Stomach smooth muscle (tissue), 2 donors: Measurements from ENCODE around the gene EML1.
"Not testable (repeated sequence)": the region's sequence is repeated elsewhere in the genome, so short reads cannot be mapped to it uniquely, and the experiment has no call there.

Experiments used
- H3K27ac ChIP-seq: one replicate; pipeline ENCODE4 v1.7.0; 2013; ENCODE audit warnings: mild to moderate bottlenecking, low read length, inconsistent platforms
- H3K27me3 ChIP-seq, 2 donors: one replicate each; pipeline ENCODE4 v1.7.0; 2013; ENCODE audit warnings: low read length in 2 of 2; ENCODE audit not compliant: insufficient read depth in 2 of 2, control insufficient read depth in 1 of 2
- H3K36me3 ChIP-seq, 2 donors: one replicate each; pipeline ENCODE4 v1.7.0; 2013; ENCODE audit warnings: low read length in 2 of 2; ENCODE audit not compliant: control insufficient read depth in 2 of 2, insufficient read depth in 2 of 2
- H3K4me1 ChIP-seq: one replicate; pipeline ENCODE4 v1.7.0; 2013; ENCODE audit warnings: low read length; ENCODE audit not compliant: control insufficient read depth, insufficient read depth
- H3K4me3 ChIP-seq, 2 donors: one replicate each; pipeline ENCODE4 v1.7.0; 2013; ENCODE audit warnings: low read length in 2 of 2
- H3K9ac ChIP-seq, 2 donors: one replicate each; pipeline ENCODE4 v1.7.0; 2013; ENCODE audit warnings: low read length in 2 of 2, mild to moderate bottlenecking in 1 of 2
- H3K9me3 ChIP-seq, 2 donors: one replicate each; pipeline ENCODE4 v1.7.0; 2013; ENCODE audit warnings: low read length in 2 of 2; ENCODE audit not compliant: control insufficient read depth in 2 of 2
- donor health status: healthy.
- donor health status: Pancreatic carcinoma.

The EML1 gene

DNA sequence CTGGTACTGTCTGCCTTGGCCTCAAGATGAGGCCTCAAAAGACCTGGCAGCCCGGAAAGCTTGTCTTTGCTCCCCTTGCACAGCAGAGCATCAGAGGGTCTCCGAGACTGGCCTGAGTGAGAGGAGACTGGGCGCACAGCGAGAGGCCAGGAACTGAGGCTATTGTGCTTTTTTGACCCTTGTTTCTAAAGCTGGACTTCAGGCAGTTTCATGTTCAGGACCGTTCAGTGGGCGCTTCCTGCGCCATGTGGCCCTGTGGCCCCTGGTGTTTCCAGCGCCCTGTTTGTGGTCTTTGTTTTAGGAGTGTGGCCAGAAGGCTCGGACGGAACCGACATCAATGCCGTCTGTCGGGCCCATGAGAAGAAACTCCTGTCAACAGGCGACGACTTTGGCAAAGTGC is 145.7 kb downstream of the EML1 start:
- H3K9ac ChIP-seq = no peak overlapping the region
- H3K9me3 ChIP-seq = no peaks in the 10 kb centered on the region
- H3K36me3 ChIP-seq = peaks cover 67 to 72% of the 10 kb centered on the region in 2 donors
- H3K27ac ChIP-seq = no peak overlapping the region
- no peaks in the 10 kb centered on the region for H3K4me1 ChIP-seq
- no peak overlapping the region for H3K4me3 ChIP-seq
- no peaks in the 10 kb centered on the region for H3K27me3 ChIP-seq

DNA sequence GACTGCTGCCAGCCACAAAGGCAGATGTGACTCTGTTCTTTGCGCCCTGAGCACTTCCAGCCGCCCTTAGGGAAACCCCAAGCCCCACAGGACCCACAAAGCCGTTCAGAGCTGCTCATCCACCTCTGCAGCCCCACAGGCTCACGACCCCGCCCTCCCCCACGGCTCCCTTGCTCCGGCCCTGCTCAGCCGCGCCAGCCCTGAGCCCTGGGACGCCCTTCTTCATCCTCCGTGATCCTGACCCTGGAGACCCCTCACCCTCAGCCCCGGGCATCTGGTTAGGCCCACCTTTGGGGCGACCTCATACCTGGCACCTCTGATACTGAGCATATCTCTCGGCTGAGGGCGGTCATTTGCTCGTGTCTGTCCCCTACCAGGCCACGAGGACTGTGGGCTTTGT is 146.2 kb downstream of the EML1 start:
- no peak overlapping the region for H3K27ac ChIP-seq
- no peak overlapping the region for H3K9ac ChIP-seq
- H3K27me3 ChIP-seq = no peaks in the 10 kb centered on the region
- H3K4me1 ChIP-seq = no peaks in the 10 kb centered on the region
- H3K9me3 ChIP-seq = no peaks in the 10 kb centered on the region
- no peak overlapping the region for H3K4me3 ChIP-seq
- H3K36me3 ChIP-seq = peaks cover 69 to 73% of the 10 kb centered on the region in 2 donors

DNA sequence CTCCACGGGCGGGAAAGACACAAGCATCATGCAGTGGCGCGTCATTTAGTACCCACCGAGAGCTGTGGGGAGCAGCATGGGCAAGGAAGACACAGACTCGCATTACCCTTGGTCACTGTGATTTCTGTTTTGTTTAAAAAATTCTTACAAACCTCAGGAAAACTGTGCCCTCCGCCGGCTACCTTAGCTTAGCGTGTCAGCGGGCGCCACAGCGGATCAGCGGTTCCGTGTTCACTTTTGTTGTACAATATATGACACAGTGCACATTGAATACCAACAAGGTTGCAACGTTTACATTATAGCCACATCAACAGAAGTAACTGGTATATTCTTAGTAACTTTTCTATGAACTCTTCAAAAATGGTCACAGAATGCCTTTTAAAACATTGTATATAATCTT is 146.9 kb downstream of the EML1 start:
- H3K36me3 ChIP-seq = peaks cover 67 to 69% of the 10 kb centered on the region in 2 donors
- no peaks in the 10 kb centered on the region for H3K4me1 ChIP-seq
- no peak overlapping the region for H3K4me3 ChIP-seq
- no peaks in the 10 kb centered on the region for H3K9me3 ChIP-seq
- no peak overlapping the region for H3K9ac ChIP-seq
- H3K27me3 ChIP-seq = no peaks in the 10 kb centered on the region
- H3K27ac ChIP-seq = no peak overlapping the region

DNA sequence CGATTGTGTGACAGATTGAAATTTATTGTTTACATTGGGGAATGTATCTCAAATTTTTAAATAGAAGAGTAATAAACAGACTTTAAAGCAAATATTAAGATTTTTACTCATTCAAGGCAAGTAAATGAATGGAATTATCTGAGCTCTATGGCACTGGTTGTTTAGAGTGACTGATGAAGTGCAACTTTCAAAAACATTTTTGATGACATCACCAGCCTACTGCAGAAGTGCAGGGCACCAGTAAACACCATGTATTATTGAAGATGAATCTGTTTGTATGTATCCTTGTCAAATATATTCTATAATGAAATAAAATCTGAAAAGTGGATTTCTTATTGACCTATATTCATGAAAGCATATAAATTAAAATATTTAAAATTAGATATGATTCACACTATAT is 148.0 kb downstream of the EML1 start:
- H3K36me3 ChIP-seq = peaks cover 63 to 65% of the 10 kb centered on the region in 2 donors
- no peaks in the 10 kb centered on the region for H3K9me3 ChIP-seq
- no peak overlapping the region for H3K27ac ChIP-seq

DNA sequence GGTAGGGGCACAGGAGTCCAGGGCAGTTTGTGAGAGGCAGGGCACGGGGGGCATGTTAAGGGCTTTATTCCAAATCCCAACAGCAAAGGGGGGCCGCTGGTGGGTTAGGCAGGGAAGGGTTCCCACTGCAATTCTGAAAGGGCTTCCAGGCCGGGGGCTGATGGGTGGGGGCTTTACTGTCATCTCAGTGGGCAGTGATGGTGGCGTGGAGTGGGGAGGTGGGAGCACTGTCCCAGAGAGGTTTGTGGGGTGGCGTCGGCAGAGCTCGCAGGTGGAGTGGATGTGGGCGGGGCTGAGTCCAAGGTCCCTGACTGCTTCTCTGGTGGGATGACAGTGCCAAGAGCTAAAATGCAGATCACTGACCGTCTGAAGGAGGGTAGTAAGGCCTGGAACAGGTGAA is 150.4 kb downstream of the EML1 start:
- Histone ChIP-seq H3K4me1 (peaks cover 10% of the 10 kb centered on the region), H3K27me3 (no peaks in the 10 kb centered on the region), H3K36me3 (peaks cover 45 to 47% of the 10 kb centered on the region in 2 donors), H3K9me3 (no peaks in the 10 kb centered on the region), H3K27ac (no peak overlapping the region), H3K9ac (no peak overlapping the region), H3K4me3 (no peak overlapping the region)

More for the DNA sequence above, 148.0 kb downstream of the EML1 start:
- no peak overlapping the region for H3K9ac ChIP-seq
- no peak overlapping the region for H3K4me3 ChIP-seq
- H3K27me3 ChIP-seq = no peaks in the 10 kb centered on the region
- H3K4me1 ChIP-seq = no peaks in the 10 kb centered on the region

DNA sequence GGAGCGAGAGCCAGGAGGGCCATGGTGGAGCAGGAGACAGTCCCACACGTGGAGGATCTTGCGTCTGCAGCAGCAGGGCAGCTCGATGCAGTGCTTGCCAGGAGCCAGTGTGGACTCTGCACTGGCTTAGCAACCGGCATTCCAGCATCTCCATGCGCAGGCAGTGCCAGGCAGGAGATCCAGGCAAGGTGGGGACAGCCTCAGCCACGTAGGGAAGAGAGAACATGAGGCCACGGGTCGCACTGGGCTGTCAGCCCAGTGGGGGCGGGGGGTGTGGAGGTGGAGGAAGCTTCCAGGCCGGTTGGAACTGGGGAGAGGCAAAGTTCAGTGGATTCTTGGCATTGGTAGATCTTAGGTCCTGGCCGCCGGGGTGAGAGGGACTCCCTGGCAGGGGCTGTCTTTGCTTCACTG is 151.0 kb downstream of the EML1 start:
- H3K9me3 ChIP-seq = no peaks in the 10 kb centered on the region
- peaks cover 10% of the 10 kb centered on the region for H3K4me1 ChIP-seq
- H3K27me3 ChIP-seq = no peaks in the 10 kb centered on the region
- no peak overlapping the region for H3K9ac ChIP-seq
- peaks cover 38 to 40% of the 10 kb centered on the region in 2 donors for H3K36me3 ChIP-seq
- no peak overlapping the region for H3K27ac ChIP-seq
- no peak overlapping the region for H3K4me3 ChIP-seq

DNA sequence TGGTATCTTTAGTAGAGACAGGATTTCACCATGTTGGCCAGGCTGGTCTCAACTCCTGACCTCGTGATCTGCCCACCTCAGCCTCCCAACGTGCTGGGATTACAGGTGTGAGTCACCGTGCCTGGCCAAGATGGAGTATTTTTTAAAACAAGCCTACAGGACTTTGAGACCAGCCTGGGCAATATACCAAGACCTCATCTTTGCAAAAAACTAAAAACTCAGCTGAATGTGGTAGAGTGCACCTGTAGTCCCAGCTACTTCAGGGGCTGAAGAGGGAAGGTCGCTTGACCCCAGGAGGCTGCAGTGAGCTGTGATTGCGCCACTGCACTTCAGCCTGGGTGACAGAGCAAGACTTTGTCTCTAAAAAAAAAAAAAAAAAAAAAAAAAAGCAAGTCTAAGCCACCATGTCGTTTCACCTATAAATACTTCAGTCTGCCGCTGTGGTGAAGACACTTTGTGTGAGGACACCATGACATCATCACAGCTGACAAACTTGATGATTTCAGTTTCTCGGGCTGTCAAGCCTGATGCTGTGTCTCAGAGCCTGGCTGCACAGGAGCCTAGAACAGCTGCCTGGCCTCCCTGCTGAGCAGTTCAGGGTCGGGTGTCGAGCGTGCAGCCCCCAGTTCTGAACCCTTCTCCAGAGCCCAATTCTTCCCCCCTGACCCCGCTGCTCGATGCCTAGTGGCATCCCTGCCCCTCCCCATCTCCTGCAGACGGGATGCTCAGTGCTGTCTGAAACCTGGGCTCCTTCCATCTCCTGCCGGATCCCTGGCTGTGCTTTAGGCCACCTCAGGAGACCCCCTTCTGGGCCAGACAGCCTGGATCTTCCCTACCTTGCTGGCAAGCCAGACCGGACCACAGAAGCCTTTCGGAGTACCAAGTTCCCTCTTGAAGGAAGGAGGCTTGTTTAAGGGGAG is 152.8 kb downstream of the EML1 start:
- peaks cover 21 to 23% of the 10 kb centered on the region in 2 donors for H3K36me3 ChIP-seq
- no peak overlapping the region for H3K27ac ChIP-seq
- no peak overlapping the region for H3K9ac ChIP-seq
- peaks cover 2% of the 10 kb centered on the region in 2 donors for H3K27me3 ChIP-seq
- H3K4me1 ChIP-seq = peaks cover 10% of the 10 kb centered on the region
- no peaks in the 10 kb centered on the region for H3K9me3 ChIP-seq
- no peak overlapping the region for H3K4me3 ChIP-seq

DNA sequence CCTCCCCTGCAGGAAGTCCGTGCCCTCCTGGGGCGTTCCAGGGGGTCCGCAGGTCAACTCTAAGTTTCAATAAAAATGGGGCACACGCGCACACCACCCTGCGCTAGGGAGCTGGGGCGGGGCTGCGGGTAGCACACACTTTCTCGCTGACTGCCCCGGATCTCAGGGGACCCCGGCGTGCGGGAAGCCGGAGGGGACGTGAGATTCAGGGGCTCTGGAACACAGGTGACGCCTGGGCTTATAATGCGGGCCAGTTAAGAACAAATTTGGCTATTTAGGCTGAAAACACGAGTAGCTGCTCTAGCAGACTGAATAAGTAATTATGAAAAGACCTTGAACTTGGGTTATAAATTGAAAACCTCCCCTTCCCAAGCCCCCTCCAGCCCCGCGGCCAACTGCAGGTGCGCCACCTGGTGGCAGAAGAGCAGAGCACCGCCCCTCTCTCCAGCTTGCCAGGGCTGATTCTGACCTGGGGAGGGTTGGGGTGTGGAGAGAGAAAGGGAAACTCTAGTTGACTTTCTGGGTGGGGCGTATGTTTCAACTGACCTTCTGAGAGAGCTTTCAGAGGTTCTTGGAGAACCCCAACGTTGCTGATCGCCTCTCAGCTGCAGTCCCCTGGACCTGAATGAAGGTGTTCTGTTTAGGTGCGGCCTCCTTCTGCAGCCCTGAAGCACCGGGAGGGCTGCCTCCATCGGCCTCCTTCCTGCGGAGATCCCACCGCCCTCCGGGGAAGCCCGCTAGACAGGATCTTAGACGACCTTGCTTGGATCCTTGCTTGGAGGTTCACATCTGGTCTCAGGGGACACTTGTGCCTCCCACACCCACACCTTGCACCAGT is 153.7 kb downstream of the EML1 start:
- H3K27me3 ChIP-seq = peaks cover 4% of the 10 kb centered on the region in 2 donors
- no peaks in the 10 kb centered on the region for H3K9me3 ChIP-seq
- H3K36me3 ChIP-seq = peaks cover 18 to 22% of the 10 kb centered on the region in 2 donors
- H3K9ac ChIP-seq = no peak overlapping the region
- H3K27ac ChIP-seq = no peak overlapping the region
- peaks cover 13% of the 10 kb centered on the region for H3K4me1 ChIP-seq
- H3K4me3 ChIP-seq = no peak overlapping the region

DNA sequence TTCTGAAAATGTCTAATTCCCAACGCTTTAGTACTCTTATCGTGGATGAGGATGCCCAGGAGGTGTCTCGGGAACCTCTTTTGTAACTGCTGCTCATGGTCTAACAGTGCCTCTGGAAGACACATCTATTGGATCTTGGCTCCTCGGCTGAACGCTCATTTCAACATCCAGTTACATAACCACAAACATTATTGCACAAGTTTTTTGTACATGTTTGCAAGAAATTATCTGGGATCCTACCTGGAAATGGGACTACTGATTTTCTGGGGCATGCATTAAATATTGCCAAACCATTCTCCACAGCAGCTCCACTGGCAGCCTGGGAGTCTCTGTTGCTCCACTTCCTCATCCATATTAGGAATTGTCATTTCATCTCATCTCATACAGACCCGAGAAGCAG is 154.5 kb downstream of the EML1 start:
- Histone ChIP-seq H3K27me3 (peaks cover 4 to 8% of the 10 kb centered on the region in 2 donors), H3K27ac (no peak overlapping the region)

DNA sequence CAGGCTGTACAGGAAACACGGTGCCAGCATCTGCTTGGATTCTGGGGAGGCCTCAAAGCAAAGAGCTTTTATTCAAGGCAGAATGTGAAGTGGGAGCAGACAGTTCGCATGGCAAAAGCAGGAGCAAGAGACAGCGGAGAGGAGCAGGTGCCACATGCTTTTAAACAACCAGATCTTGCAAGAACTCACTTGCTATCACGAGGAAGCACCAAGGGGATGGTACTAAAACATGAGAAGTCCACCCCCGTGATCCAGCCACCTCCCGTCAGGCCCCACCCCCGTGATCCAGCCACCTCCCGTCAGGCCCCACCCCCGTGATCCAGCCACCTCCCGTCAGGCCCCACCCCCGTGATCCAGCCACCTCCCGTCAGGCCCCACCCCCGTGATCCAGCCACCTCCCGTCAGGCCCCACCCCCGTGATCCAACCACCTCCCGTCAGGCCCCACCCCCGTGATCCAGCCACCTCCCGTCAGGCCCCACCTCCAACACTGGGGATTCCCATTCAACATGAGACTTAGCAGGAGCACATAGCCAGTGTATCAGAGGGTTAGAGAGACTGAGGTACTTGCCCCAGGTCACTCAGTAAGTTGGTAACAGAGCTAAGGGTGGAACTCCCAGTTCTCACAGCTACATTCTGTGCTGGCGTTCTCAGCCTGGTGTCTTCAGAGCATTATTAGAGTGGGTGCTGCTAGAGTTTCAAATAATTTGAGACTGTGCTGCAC is 156.0 kb downstream of the EML1 start:
- not testable (repeated sequence) for H3K9ac ChIP-seq, H3K36me3 ChIP-seq, H3K4me3 ChIP-seq, H3K27me3 ChIP-seq, H3K27ac ChIP-seq, H3K9me3 ChIP-seq
- H3K4me1 ChIP-seq = peaks cover 13% of the 10 kb centered on the region

More for the DNA sequence above, 154.5 kb downstream of the EML1 start:
- Histone ChIP-seq H3K4me1 (peaks cover 13% of the 10 kb centered on the region), H3K9ac (no peak overlapping the region), H3K9me3 (no peaks in the 10 kb centered on the region), H3K36me3 (peaks cover 10 to 14% of the 10 kb centered on the region in 2 donors), H3K4me3 (no peak overlapping the region)
